Mesendoderm (in vitro differentiated cells): ENCODE measurements around the gene CCNC.

Experiments
- DNase-seq: peaks from one replicate; pipeline ENCODE4 v3.0.0; 2013
- H2AK5ac ChIP-seq: 2 replicates; pipeline ENCODE4 v1.6.1; 2013; ENCODE audit warnings: low read length, inconsistent platforms
- H2BK120ac ChIP-seq: 2 replicates; pipeline ENCODE4 v1.6.1; 2013; ENCODE audit warnings: low read depth, mild to moderate bottlenecking, low read length, moderate library complexity, mixed read lengths
- H2BK15ac ChIP-seq: replicated peaks from 2 replicates; pipeline ENCODE4 v1.6.1; 2013; ENCODE audit warnings: low read depth, mild to moderate bottlenecking, moderate library complexity
- H2BK5ac ChIP-seq: 2 replicates; pipeline ENCODE4 v1.6.1; 2013; ENCODE audit warnings: low read length, inconsistent platforms
- H3K18ac ChIP-seq: 2 replicates; pipeline ENCODE4 v1.6.1; 2013; ENCODE audit warnings: mild to moderate bottlenecking, low read length, mixed read lengths
- H3K23ac ChIP-seq: one replicate; pipeline ENCODE4 v1.6.1; 2013; ENCODE audit warnings: low read length
- H3K27ac ChIP-seq: 2 replicates; pipeline ENCODE4 v1.5.1; 2013; ENCODE audit warnings: low read depth, mild to moderate bottlenecking, inconsistent platforms, low read length, moderate library complexity
- H3K27me3 ChIP-seq: 2 replicates; pipeline ENCODE4 v1.6.1; 2013; ENCODE audit warnings: low read length, control low read depth, mild to moderate bottlenecking, inconsistent platforms; ENCODE audit not compliant: insufficient read depth, poor library complexity
- H3K36me3 ChIP-seq: 2 replicates; pipeline ENCODE4 v1.6.1; 2013; ENCODE audit warnings: low read length, inconsistent platforms; ENCODE audit not compliant: control insufficient read depth, insufficient read depth
- H3K4ac ChIP-seq: one replicate; pipeline ENCODE4 v1.6.1; 2013; ENCODE audit warnings: low read depth, mild to moderate bottlenecking, low read length, moderate library complexity
- H3K4me1 ChIP-seq: 2 replicates; pipeline ENCODE4 v1.6.1; 2013; ENCODE audit warnings: low read depth, low read length, inconsistent platforms; ENCODE audit not compliant: control insufficient read depth
- H3K4me2 ChIP-seq: 2 replicates; pipeline ENCODE4 v1.6.1; 2013; ENCODE audit warnings: low read length
- H3K4me3 ChIP-seq: 2 replicates; pipeline ENCODE4 v1.5.1; 2013; ENCODE audit warnings: mild to moderate bottlenecking, low read length
- H3K56ac ChIP-seq: one replicate; pipeline ENCODE4 v1.6.1; 2013; ENCODE audit warnings: low read length
- H3K79me1 ChIP-seq: 2 replicates; pipeline ENCODE4 v1.6.1; 2013; ENCODE audit warnings: low read length, inconsistent platforms
- H3K79me2 ChIP-seq: 2 replicates; pipeline ENCODE4 v1.6.1; 2013; ENCODE audit warnings: mild to moderate bottlenecking, low read length; ENCODE audit not compliant: control insufficient read depth, insufficient read depth
- H3K9ac ChIP-seq: 2 replicates; pipeline ENCODE4 v1.6.1; 2013; ENCODE audit warnings: low read length, inconsistent platforms
- H4K5ac ChIP-seq: one replicate; pipeline ENCODE4 v1.6.1; 2013; ENCODE audit warnings: low read length
- H4K8ac ChIP-seq: one replicate; pipeline ENCODE4 v1.6.1; 2013; ENCODE audit warnings: low read depth, mild to moderate bottlenecking, control low read depth, low read length, moderate library complexity
- WGBS: extraction: QIAGEN DNeasy Blood & Tissue Kit; methylation state at CpG from one replicate; pipeline ENCODE4 v1.1.7; 2013; ENCODE audit warnings: low lambda C conversion rate, missing lambda C conversion rate; ENCODE audit not compliant: insufficient coverage; ENCODE audit errors: extremely low coverage; 5-methylcytosine and 5-hydroxymethylcytosine counted together

CCNC gene

GRCh38 chr6:99590728-99591672, 22.5 kb upstream of the CCNC start:
- no peak overlapping the region for H2BK15ac ChIP-seq

DNA sequence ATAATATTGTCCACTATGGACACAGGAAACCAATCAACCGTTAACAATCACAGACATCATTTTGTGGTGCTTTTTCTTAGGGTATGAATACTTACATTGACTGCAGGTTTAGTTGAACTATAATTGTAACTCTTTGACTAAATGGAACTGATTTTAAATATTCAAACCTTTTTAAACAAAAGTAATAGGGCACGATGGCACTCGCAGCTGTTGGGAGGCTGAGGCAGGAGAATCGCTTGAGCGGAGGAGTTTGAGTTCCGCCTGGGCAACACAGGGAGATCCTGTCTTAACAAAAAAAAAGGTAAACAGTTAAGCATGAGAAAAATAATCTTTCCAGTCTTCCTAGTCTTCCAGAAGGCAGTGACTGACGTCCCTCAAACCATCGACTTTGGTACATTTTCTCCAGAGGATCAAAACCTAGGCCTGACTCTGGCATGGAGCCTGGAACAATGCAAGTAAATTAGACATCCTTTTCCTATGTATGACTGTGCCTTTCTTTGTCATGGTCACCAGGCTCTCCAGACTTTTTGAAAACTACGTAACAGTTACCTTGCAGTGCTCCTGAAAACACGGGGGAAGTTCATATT, 21.5 kb upstream of the CCNC start:
- peaks cover 53% of the 10 kb centered on the region for H3K27me3 ChIP-seq
- WGBS, result no CpG with 5 or more reads among the region's 10 CpGs

More at GRCh38 chr6:99590728-99591672, 22.5 kb upstream of the CCNC start:
- Histone ChIP-seq H3K18ac (no peak overlapping the region), H3K56ac (peak overlapping the region; percentile 31), H3K79me2 (no peaks in the 10 kb centered on the region), H2AK5ac (no peak overlapping the region), H3K79me1 (no peaks in the 10 kb centered on the region), H3K4ac (no peak overlapping the region), H2BK5ac (no peak overlapping the region), H3K4me2 (peak overlapping the region; percentile 9), H3K27me3 (peaks cover 52% of the 10 kb centered on the region), H3K23ac (no peak overlapping the region), H3K9ac (no peak overlapping the region), H3K4me1 (no peaks in the 10 kb centered on the region), H2BK120ac (no peak overlapping the region), H4K8ac (no peak overlapping the region), H3K4me3 (no peak overlapping the region), H3K36me3 (no peaks in the 10 kb centered on the region), H3K27ac (no peak overlapping the region), H4K5ac (no peak overlapping the region)
- WGBS, result no CpG with 5 or more reads among the region's 63 CpGs
- DNase-seq, result no peak

GRCh38 chr6:99589290-99589672, 20.8 kb upstream of the CCNC start:
- DNase-seq, result no peak
- Histone ChIP-seq H3K79me1 (no peaks in the 10 kb centered on the region), H3K4me1 (no peaks in the 10 kb centered on the region), H2BK120ac (no peak overlapping the region), H2BK5ac (no peak overlapping the region), H3K9ac (no peak overlapping the region), H3K4ac (no peak overlapping the region), H2BK15ac (no peak overlapping the region), H3K79me2 (no peaks in the 10 kb centered on the region), H4K5ac (no peak overlapping the region), H2AK5ac (no peak overlapping the region), H3K23ac (no peak overlapping the region), H3K27ac (no peak overlapping the region), H3K27me3 (peaks cover 53% of the 10 kb centered on the region), H3K4me3 (no peak overlapping the region), H4K8ac (no peak overlapping the region), H3K36me3 (no peaks in the 10 kb centered on the region), H3K18ac (no peak overlapping the region), H3K56ac (no peak overlapping the region), H3K4me2 (peak overlapping the region; percentile 30)
- WGBS, result no CpG with 5 or more reads among the region's 21 CpGs

More for the DNA sequence above, 21.5 kb upstream of the CCNC start:
- Histone ChIP-seq H2AK5ac (no peak overlapping the region), H2BK120ac (no peak overlapping the region), H3K4me3 (no peak overlapping the region), H3K18ac (no peak overlapping the region), H3K27ac (no peak overlapping the region), H3K23ac (no peak overlapping the region), H3K36me3 (no peaks in the 10 kb centered on the region), H3K4ac (no peak overlapping the region), H3K9ac (no peak overlapping the region), H3K79me1 (no peaks in the 10 kb centered on the region), H3K56ac (no peak overlapping the region), H3K4me1 (no peaks in the 10 kb centered on the region), H2BK15ac (no peak overlapping the region), H2BK5ac (no peak overlapping the region), H3K4me2 (no peak overlapping the region), H4K8ac (no peak overlapping the region), H4K5ac (no peak overlapping the region), H3K79me2 (no peaks in the 10 kb centered on the region)
- DNase-seq, result no peak

DNA sequence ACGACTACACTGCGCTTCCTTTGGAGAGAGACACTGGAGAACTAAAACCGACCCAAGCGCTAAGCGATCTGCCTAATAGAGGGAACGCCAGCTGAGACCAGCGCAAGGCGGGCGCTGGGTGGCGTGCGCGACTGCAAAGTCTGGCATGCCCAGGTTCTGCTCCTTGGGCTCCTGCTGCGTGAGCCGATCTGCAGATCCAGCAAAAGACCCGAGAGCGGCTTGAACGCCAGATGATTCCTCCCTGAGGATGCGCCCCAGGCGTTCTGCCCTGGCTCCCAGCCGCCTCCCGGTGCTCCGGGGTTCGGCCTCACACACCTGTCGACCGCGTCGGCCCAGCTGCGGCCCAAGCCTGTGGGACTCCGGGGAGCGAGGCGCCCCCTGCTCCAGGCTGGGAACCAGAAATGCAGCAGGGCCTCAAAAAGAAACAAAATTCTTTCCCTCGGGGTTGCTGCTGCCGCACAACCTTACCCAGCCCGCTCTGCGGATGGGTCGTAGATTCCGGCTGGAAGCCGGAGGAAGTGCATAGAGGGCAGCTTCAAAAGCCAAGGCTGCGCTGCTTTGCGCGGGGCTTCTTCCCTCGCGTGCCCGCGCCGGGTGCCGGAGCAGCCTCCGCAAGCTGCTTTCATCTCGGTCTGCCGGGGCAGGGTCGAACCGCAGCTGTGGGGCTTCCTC, 20.3 kb upstream of the CCNC start:
- peak; percentile 91 for DNase-seq
- H3K4me3 ChIP-seq, result no peak overlapping the region
- H3K4ac ChIP-seq, result no peak overlapping the region

DNA sequence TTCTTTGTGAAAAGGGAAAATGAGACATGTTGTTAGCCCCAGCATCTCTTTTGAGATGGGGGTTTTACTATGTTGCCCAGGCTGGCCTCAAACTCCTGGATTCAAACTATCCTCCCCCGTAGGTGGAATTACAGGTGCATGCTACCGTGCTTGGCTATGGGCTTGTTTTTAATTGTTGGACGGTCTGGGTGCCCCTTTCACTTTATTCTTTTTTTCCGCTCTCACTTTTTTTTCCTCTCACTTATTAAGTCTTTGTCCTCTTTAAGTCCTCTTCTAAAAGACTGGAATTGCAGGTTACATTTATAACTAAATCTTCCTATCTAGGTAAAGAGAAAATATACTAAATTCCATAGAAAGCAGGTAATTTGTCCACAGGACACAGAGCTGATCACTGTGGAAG, 19.3 kb upstream of the CCNC start:
- H2BK120ac ChIP-seq, result no peak overlapping the region
- H3K56ac ChIP-seq, result no peak overlapping the region
- H2BK15ac ChIP-seq, result no peak overlapping the region
- no peak overlapping the region for H3K4me3 ChIP-seq
- no peak overlapping the region for H4K5ac ChIP-seq
- H3K79me1 ChIP-seq, result no peaks in the 10 kb centered on the region
- no peak overlapping the region for H3K18ac ChIP-seq
- no peaks in the 10 kb centered on the region for H3K36me3 ChIP-seq
- H2AK5ac ChIP-seq, result no peak overlapping the region
- no peaks in the 10 kb centered on the region for H3K4me1 ChIP-seq
- no CpG with 5 or more reads among the region's 4 CpGs for WGBS
- no peak overlapping the region for H3K4me2 ChIP-seq
- no peaks in the 10 kb centered on the region for H3K79me2 ChIP-seq
- H3K4ac ChIP-seq, result no peak overlapping the region
- H3K27ac ChIP-seq, result no peak overlapping the region
- H3K27me3 ChIP-seq, result peaks cover 52% of the 10 kb centered on the region
- no peak overlapping the region for H4K8ac ChIP-seq
- no peak overlapping the region for H3K9ac ChIP-seq
- no peak overlapping the region for H2BK5ac ChIP-seq
- H3K23ac ChIP-seq, result no peak overlapping the region
- DNase-seq, result no peak

More for the DNA sequence above, 20.3 kb upstream of the CCNC start:
- no peak overlapping the region for H3K18ac ChIP-seq
- no peak overlapping the region for H2AK5ac ChIP-seq
- H3K27me3 ChIP-seq, result peaks cover 53% of the 10 kb centered on the region
- peak overlapping the region; percentile 30 for H3K4me2 ChIP-seq
- no peaks in the 10 kb centered on the region for H3K36me3 ChIP-seq
- H3K79me2 ChIP-seq, result no peaks in the 10 kb centered on the region
- H2BK120ac ChIP-seq, result no peak overlapping the region
- no peak overlapping the region for H2BK15ac ChIP-seq
- H3K23ac ChIP-seq, result no peak overlapping the region
- no peaks in the 10 kb centered on the region for H3K79me1 ChIP-seq
- no peak overlapping the region for H4K5ac ChIP-seq
- no peak overlapping the region for H3K56ac ChIP-seq
- WGBS, result no CpG with 5 or more reads among the region's 52 CpGs
- no peak overlapping the region for H4K8ac ChIP-seq
- peak overlapping the region; percentile 5 for H3K9ac ChIP-seq
- H3K27ac ChIP-seq, result no peak overlapping the region
- no peak overlapping the region for H2BK5ac ChIP-seq
- H3K4me1 ChIP-seq, result no peaks in the 10 kb centered on the region
